Measurements from ENCODE around the gene KLK13.

KLK13 gene

DNA sequence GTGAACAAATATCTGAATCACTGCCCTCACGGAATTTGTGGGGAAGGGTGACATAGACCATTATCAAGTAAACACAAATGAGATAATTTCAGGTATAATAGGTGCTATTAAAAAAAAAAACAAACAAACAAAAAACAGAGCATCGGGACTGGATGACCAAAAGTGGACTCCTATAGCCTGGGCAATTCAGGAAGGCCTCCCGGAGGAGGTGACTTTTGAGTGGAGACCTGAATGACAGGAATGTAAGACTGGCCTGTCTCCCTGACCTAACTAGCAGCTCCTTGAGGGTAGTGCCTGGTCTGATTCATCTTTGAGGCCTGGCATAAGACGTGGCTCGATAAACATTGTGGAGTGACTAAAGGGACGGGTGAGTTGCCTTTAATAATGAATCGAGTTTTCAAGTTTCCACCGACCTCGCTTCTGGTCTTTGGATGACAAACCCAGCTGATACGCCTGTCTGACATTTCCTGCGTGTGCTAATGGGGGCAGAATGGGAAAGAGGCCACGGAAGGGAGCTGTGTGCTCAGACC lies 52.2 kb downstream of the KLK13 start:
- FAIRE-seq (no peak), DNase-seq (ENCODE audit: insufficient read length, low spot score) (no peak)
- TF ChIP-seq POLR2A (IDR thresholded peaks at IDR 0.05; ENCODE audit: low read depth, low read length) = no peak

DNA sequence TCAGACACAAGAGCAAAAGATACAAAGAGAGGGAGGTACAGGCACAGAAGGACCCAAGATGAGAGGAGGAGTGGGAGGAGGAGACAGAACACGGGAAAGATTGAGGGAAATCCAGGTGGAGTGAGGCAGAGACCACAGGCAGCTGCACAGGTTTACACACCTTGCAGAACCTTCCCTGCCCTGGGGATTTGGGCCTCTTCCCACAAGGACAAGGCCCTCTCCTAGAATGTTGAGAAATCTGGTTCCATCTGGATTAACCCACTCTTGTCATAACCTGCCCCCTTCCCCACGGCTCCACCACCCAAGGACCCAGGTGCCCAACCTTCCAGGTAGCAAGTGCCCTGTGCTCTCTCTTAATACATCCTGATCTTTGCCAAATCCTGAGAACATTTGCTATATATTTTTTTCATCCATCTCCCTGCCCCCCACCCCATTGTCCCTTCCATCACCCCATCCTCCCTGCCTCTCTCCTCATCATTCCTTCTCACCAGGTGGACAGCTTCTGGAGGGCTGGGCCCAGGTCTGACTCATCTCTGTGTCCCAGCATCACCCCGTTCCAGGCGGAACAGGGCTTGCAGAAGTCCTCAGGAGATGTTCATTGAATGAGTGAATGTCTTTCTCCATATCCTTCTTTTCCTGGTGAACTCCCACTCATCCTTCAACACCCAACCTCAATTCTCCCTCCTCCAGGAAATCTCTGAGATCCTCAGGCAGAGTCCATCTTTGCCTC lies 54.7 kb downstream of the KLK13 start:
- TF ChIP-seq POLR2A (IDR thresholded peaks at IDR 0.05; ENCODE audit: low read depth, low read length) = no peak
- FAIRE-seq (no peak), DNase-seq (ENCODE audit: insufficient read length, low spot score) (no peak)

DNA sequence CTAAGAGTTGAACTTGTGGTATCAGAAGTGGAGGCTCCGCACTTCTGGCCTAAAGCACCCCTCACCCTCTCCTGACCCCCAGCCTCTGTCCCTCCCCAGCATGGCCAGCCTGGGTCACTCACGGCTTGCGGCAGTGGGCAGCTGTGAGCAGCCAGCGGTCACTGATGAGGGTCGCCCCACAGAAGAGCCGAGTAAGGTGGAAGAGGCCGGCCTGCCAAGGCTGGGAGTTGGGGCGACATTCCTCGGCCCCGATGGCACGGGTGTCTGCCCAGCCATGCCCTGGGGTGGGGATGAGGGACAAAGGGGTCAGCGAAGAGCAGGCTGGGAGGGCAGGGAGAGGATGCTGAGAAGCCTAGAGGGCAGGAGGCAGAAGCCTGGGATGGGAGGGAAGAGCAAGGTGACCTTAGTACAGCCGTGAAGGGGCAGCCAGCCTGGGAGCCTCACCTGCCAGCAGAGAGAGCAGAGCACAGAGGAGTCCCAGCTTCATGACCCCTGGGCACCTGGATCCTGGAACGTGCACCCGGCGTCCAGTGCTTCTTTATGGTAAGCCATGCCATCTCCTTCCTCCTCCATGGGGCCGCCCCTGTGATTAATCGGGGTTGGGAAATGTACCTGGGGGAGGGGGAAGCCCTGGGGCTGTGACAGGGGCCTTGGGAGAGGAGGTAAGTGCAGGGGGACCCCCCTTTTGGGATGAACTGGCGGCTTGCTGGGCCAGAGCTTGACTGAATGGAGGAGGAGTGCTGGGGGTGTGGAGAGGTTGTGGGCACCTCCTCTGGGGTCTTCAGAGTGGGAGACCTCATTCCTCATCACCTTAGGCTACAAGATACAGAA lies 55.6 kb downstream of the KLK13 start:
- FAIRE-seq = no peak
- no peak for TF ChIP-seq POLR2A (IDR thresholded peaks at IDR 0.05; ENCODE audit: low read depth, low read length)

DNA sequence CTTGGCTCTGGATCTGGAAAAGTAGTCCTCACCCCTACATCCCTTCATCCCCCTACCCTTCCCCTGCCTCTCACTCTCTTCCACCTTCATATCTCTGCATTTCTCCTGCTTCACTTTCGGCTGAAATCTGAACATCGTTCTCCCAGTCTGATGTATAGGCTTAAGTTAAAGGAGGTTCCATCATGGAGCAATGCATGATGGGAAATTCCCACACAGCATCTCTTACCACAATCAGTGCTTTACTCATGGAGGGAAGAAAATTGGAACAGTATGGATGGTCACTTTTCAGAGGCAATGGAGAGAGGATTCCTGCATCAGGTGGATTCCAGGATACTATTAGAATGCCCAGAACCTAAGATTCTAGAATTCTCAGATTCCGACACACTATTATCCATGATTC lies 57.4 kb downstream of the KLK13 start:
- TF ChIP-seq POLR2A (IDR thresholded peaks at IDR 0.05; ENCODE audit: low read depth, low read length) = no peak
- no peak for DNase-seq (ENCODE audit: insufficient read length, low spot score)
- FAIRE-seq = no peak

More for the DNA sequence above, 55.6 kb downstream of the KLK13 start:
- no peak for DNase-seq (ENCODE audit: insufficient read length, low spot score)

DNA sequence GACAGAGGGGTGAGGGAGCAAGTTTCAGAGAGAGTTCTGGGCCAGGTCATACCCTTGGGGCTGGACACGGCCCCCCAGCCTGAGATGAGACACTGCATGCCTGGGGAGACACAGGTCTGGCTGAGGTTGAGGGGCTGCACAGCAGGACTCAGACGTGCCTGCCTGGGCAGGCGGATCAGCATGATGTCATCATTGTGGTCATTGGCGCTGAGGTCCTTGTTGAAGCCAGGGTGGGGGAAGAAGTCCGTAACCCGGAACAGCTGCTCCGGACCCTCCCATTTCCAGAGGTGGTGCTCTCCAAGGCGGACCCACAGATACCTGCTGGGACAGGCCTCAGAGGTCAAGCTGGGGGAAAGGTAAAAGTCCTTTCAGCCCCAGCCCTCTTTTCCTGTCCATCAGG lies 58.5 kb downstream of the KLK13 start:
- no peak for DNase-seq (ENCODE audit: insufficient read length, low spot score)
- no peak for TF ChIP-seq POLR2A (IDR thresholded peaks at IDR 0.05; ENCODE audit: low read depth, low read length)
- no peak for FAIRE-seq
